ENCODE results near the gene NOXRED1. TPM values are rescaled to one million over a fixed set of nuclear protein-coding genes. Genes with fewer than 3 reads are reported as not detected.
A peak's percentile ranks its signal among the peaks of the same experiment; 100 is the strongest.

Gene NOXRED1
- total RNA-seq, 2 experiments from 2014 or later = 0.16 to 0.42 TPM

GRCh38 chr14:77390188-77390587 is 33.1 kb downstream of the NOXRED1 start:
- no peaks in the 10 kb centered on the region for H3K36me3 Mint-ChIP-seq (ENCODE audit: low read depth)
- POLR2A ChIA-PET = no interaction called here
- H3K4me1 Mint-ChIP-seq (ENCODE audit: low read depth) = no peaks in the 10 kb centered on the region
- DNase-seq = no peak
- TF ChIP-seq CTCF (IDR thresholded peaks at IDR 0.05) = no peak
- no peak overlapping the region for H3K4me3 Mint-ChIP-seq
- no peaks in the 10 kb centered on the region for H3K9me3 Mint-ChIP-seq
- no peak for ATAC-seq (ENCODE audit: poor library complexity)
- CTCF ChIA-PET = no interaction called here
- no peak overlapping the region for H3K27ac Mint-ChIP-seq
- no peaks in the 10 kb centered on the region for H3K36me3 ChIP-seq (ENCODE audit: insufficient read depth, low read length)
- intact Hi-C loops (cut with DNase I, micrococcal nuclease) = no loop called here
- no peaks in the 10 kb centered on the region for H3K27me3 ChIP-seq (ENCODE audit: control insufficient read depth in 1 of 2, insufficient read depth in 2 of 2, low read length in 2 of 2)
- no peak overlapping the region for H3K27ac ChIP-seq (ENCODE audit: low read depth in 1 of 2, low read length in 2 of 2)
- H3K4me1 ChIP-seq (ENCODE audit: insufficient read depth, low read length) = no peaks in the 10 kb centered on the region
- no peak overlapping the region for H3K4me3 ChIP-seq (ENCODE audit: low read length)
- no peaks in the 10 kb centered on the region for H3K27me3 Mint-ChIP-seq
- no peaks in the 10 kb centered on the region for H3K9me3 ChIP-seq (ENCODE audit: control insufficient read depth in 1 of 2, insufficient read depth in 1 of 2, low read length in 2 of 2)

GRCh38 chr14:77378701-77379100 is 44.6 kb downstream of the NOXRED1 start:
- Mint-ChIP-seq H3K36me3 (ENCODE audit: low read depth) (peaks cover 7% of the 10 kb centered on the region), H3K27ac (no peak overlapping the region)
- POLR2A ChIA-PET = no interaction called here

GRCh38 chr14:77377502-77377844 is 45.9 kb downstream of the NOXRED1 start:
- H3K4me1 Mint-ChIP-seq (ENCODE audit: low read depth) = peaks cover 38% of the 10 kb centered on the region
- no peak for TF ChIP-seq CTCF (IDR thresholded peaks at IDR 0.05)
- ChIA-PET POLR2A (interaction anchor here (0.7 to 1.9 kb wide), 10 partner anchors 10 to 564 kb away, joined by 3 to 30 read pairs (median 4); partner anchors contain the start of genes AHSA1, ALKBH1, ANGEL1 and GSTZ1), CTCF (interaction anchor here (1.1 to 1.9 kb wide), 2 partner anchors 57 to 61 kb away, joined by 4 to 6 read pairs; partner anchors contain the start of genes GSTZ1 and POMT2)
- H3K27ac ChIP-seq (ENCODE audit: low read depth in 1 of 2, low read length in 2 of 2) = peak overlapping the region; percentile 67 to 89
- DNase-seq (no peak), ATAC-seq (ENCODE audit: poor library complexity) (peak; percentile 17)
- H3K27ac Mint-ChIP-seq = no peak overlapping the region
- H3K27me3 ChIP-seq (ENCODE audit: control insufficient read depth in 1 of 2, insufficient read depth in 2 of 2, low read length in 2 of 2) = no peaks in the 10 kb centered on the region
- H3K36me3 Mint-ChIP-seq (ENCODE audit: low read depth) = peaks cover 7% of the 10 kb centered on the region
- H3K27me3 Mint-ChIP-seq = no peaks in the 10 kb centered on the region
- H3K36me3 ChIP-seq (ENCODE audit: insufficient read depth, low read length) = no peaks in the 10 kb centered on the region
- intact Hi-C loops (cut with DNase I, micrococcal nuclease) = loop anchor here (1.0 to 10.0 kb wide), 8 partner anchors 57 to 565 kb away; partner anchors contain the start of genes VIPAS39 (in 2 of the 2), ALKBH1 (in 1 of the 2), ANGEL1 (in 1 of the 2) and CIPC (in 1 of the 2)
- H3K4me1 ChIP-seq (ENCODE audit: insufficient read depth, low read length) = peaks cover 21% of the 10 kb centered on the region
- H3K9me3 ChIP-seq (ENCODE audit: control insufficient read depth in 1 of 2, insufficient read depth in 1 of 2, low read length in 2 of 2) = no peaks in the 10 kb centered on the region
- peak overlapping the region; percentile 78 for H3K4me3 ChIP-seq (ENCODE audit: low read length)
- H3K9me3 Mint-ChIP-seq = no peaks in the 10 kb centered on the region
- no peak overlapping the region for H3K4me3 Mint-ChIP-seq

More at GRCh38 chr14:77378701-77379100, 44.6 kb downstream of the NOXRED1 start:
- Mint-ChIP-seq H3K4me1 (ENCODE audit: low read depth) (peaks cover 28% of the 10 kb centered on the region), H3K9me3 (no peaks in the 10 kb centered on the region), H3K4me3 (no peak overlapping the region), H3K27me3 (no peaks in the 10 kb centered on the region)
- no peak for TF ChIP-seq CTCF (IDR thresholded peaks at IDR 0.05)
- H3K4me3 ChIP-seq (ENCODE audit: low read length) = no peak overlapping the region
- intact Hi-C loops (cut with DNase I, micrococcal nuclease) = loop anchor here in 1 of 2 experiments (2.0 to 10.0 kb wide), 7 partner anchors 56 to 566 kb away; partner anchors contain the start of genes ALKBH1, ANGEL1, CIPC and SLIRP
- H3K27ac ChIP-seq (ENCODE audit: low read depth in 1 of 2, low read length in 2 of 2) = no peak overlapping the region
- ATAC-seq (ENCODE audit: poor library complexity) (no peak), DNase-seq (no peak)
- CTCF ChIA-PET = no interaction called here
- no peaks in the 10 kb centered on the region for H3K36me3 ChIP-seq (ENCODE audit: insufficient read depth, low read length)
- no peaks in the 10 kb centered on the region for H3K9me3 ChIP-seq (ENCODE audit: control insufficient read depth in 1 of 2, insufficient read depth in 1 of 2, low read length in 2 of 2)
- H3K4me1 ChIP-seq (ENCODE audit: insufficient read depth, low read length) = peaks cover 21% of the 10 kb centered on the region
- H3K27me3 ChIP-seq (ENCODE audit: control insufficient read depth in 1 of 2, insufficient read depth in 2 of 2, low read length in 2 of 2) = no peaks in the 10 kb centered on the region

Measured in CD4-positive, alpha-beta T cell (primary cell).